Fibroblast of pulmonary artery (primary cell): ENCODE measurements around the gene GPR183.

ENCODE experiments used
- DNase-seq: peaks from one replicate; pipeline ENCODE4 v3.0.0-alpha.2; 2010; ENCODE audit warnings: low read depth
- H3K4me3 ChIP-seq: replicated peaks from 2 replicates; pipeline ENCODE4 v1.5.1; 2011; ENCODE audit warnings: low read depth, mild to moderate bottlenecking, control low read depth, low read length, moderate library complexity
- CTCF ChIP-seq: IDR thresholded peaks from 2 replicates; pipeline ENCODE4 v1.5.1; 2011; ENCODE audit warnings: mild to moderate bottlenecking, control low read depth, low read length, inconsistent platforms; ENCODE audit errors: missing control alignments

The GPR183 gene

DNA sequence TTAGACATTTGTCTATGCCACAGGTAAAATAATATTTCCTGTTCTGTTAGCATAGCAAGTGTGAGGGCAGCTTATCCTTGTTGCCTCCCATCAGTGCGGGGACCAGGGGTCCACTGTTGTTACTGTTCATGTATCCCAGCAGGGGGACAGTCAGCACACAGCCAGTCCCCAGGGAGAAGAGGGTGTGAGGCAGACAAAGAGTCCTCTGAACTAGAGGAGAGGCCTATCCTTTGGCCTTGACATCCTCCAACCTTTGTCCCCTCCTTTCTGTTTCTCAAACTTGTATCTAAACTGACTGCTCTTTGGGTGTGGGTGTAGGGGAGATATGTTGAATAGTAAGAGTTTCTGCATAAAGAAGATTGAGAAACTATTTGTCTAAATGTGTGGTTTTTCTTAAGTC lies 46.1 kb downstream of the GPR183 start:
- H3K4me3 ChIP-seq = no peak overlapping the region
- no peak for TF ChIP-seq CTCF
- DNase-seq = no peak

GRCh38 chr13:99260216-99260615 lies 47.0 kb downstream of the GPR183 start:
- H3K4me3 ChIP-seq = no peak overlapping the region
- no peak for DNase-seq
- no peak for TF ChIP-seq CTCF

- DNase-seq = no peak
- TF ChIP-seq CTCF = no peak
- H3K4me3 ChIP-seq = no peak overlapping the region
Measured at GRCh38 chr13:99258946-99259345, 48.3 kb downstream of the GPR183 start.

DNA sequence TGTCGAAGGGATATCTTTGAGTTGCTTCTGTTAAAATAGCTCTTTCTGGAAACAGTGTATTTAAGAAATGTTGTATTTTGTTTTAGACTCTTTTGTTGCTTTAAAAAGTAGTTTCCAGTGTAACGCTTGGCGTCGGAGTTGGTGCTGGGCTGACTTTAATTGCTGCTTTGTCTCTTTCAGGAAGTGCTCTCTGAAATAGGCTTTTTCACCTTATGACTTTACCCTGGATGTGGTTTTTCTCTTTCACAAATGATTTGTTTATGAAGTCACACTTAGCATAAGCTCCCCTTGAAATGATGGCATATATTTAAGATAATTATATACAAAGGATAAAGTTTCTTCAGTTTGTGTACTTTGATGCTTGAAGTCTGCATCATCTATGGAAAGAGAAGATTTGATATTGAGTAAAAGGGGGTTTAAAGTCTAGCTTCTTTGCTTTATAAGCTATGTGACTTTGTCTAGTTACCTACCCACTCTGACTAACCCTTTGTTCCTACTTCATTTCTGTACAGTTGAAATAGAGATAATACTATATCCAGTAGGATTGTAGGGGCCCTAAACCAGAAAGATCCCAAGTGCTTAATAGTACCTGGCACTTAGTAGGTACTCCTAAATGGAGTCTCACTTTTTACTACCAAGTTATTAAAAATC lies 48.9 kb downstream of the GPR183 start, which contains the start of gene GPR18:
Gene GPR18 (minus strand): TSS at position 170 of the 651 bp plus-strand sequence. CDS start 2,507 bp downstream, outside the sequence.
- no peak for DNase-seq
- TF ChIP-seq CTCF = no peak
- H3K4me3 ChIP-seq = no peak within 1 kb of the TSS

DNA sequence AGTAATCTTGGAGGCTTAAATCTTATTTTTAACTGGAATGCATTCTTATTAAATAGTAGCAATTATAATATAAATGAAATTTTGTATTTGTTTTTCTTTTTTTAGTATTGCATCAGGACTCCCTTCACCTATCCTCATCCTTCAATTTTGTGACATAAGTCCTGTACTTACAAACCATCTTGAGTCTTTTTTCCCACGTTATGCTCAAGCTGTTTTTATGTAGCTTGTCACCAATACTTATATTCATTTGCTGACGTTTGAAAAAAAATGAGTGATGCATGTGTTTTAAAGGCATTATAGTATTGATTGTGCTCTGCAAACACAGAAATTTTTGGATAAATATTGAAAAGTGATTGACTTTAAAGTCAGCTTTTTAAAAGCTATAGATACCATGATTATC lies 49.9 kb downstream of the GPR183 start:
- no peak overlapping the region for H3K4me3 ChIP-seq
- no peak for DNase-seq
- no peak for TF ChIP-seq CTCF

GRCh38 chr13:99256709-99257108 lies 50.5 kb downstream of the GPR183 start:
- DNase-seq = peak; percentile 29
- no peak overlapping the region for H3K4me3 ChIP-seq
- no peak for TF ChIP-seq CTCF

DNA sequence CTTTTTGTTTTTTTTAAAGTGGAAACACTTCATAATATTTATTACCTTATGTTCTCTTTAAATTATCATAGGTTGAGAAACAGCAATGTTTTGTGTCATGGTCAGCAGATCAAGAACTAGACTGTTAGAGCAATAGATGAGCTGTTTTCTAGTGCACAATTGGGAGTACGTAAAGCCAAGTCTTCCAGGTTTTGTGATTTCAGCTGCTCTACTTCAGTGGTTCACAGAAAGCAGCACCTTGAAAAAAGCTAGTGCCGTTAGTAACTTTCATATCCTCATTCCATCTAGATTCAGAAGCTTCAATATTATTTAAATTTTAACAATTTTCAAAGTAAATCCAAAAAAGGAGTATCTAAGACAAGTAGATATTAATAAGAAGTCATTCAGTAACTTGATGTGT lies 50.9 kb downstream of the GPR183 start:
- DNase-seq = no peak
- no peak for TF ChIP-seq CTCF
- H3K4me3 ChIP-seq = no peak overlapping the region
